SK-N-SH (cell line): ENCODE measurements around the gene MAP4K4. TPM values are rescaled to one million over a fixed set of nuclear protein-coding genes. Genes with fewer than 3 reads are reported as not detected.

Experiments used
- CTCF ChIA-PET: fragments of 300-600, 350-600 bp; formaldehyde crosslinking; extraction: SDS; loops from one replicate; lab custom pipeline; 2021; lab: Yijun Ruan, JAX
- POLR2A ChIA-PET: fragments of 350-600 bp; sonication (Branson Sonifier 250); formaldehyde crosslinking; extraction: SDS; loops from one replicate; lab custom pipeline; 2020; ENCODE audit warnings: antibody characterized with exemption, inconsistent platforms; lab: Yijun Ruan, JAX
- DNase-seq: peaks from one replicate; pipeline ENCODE4 v3.0.0; 2012
- H2AFZ ChIP-seq: fragments of 200-600 bp; sonication (generic); 2 replicates; pipeline ENCODE4 v1.8.1; 2016; ENCODE audit warnings: antibody characterized with exemption, mild to moderate bottlenecking, low read depth
- H3F3A ChIP-seq: fragments of 200-600 bp; sonication (generic); replicated peaks from 2 replicates; pipeline ENCODE3; 2016; ENCODE audit warnings: antibody characterized with exemption, mild to moderate bottlenecking; ENCODE audit not compliant: insufficient read depth
- H3K27ac ChIP-seq, 2 experiments: fragments of 200-500 bp in 1 of 2; fragments of 200-600 bp in 1 of 2; sonication (Bioruptor generic) in 1 of 2; sonication (generic), shearing (Covaris generic) in 1 of 2; 2 replicates each; pipeline versions ENCODE4 v1.5.1 to v1.6.1; 2014 to 2016; ENCODE audit warnings: low read depth in 2 of 2, inconsistent platforms in 1 of 2, low read length in 1 of 2, mild to moderate bottlenecking in 1 of 2, mixed read lengths in 1 of 2
- H3K27me3 ChIP-seq: fragments of 200-600 bp; sonication (generic), shearing (Covaris generic); 2 replicates; pipeline ENCODE4 v1.6.1; 2016; ENCODE audit warnings: mixed run types; ENCODE audit not compliant: insufficient read depth
- H3K36me3 ChIP-seq, 2 experiments: fragments of 200-500 bp in 1 of 2; fragments of 200-600 bp in 1 of 2; sonication (Bioruptor generic) in 1 of 2; sonication (generic) in 1 of 2; replicated peaks in 1 of 2; 2 replicates each; pipeline versions ENCODE3 to v1.5.1; 2014 to 2016; ENCODE audit warnings: low read length in 1 of 2, mild to moderate bottlenecking in 1 of 2; ENCODE audit not compliant: insufficient read depth in 2 of 2, control insufficient read depth in 1 of 2
- H3K4me1 ChIP-seq, 2 experiments: fragments of 200-500 bp in 1 of 2; fragments of 200-600 bp in 1 of 2; sonication (Bioruptor generic) in 1 of 2; sonication (generic), shearing (Covaris generic) in 1 of 2; 2 replicates each; pipeline versions ENCODE4 v1.5.1 to v1.6.1; 2014 to 2016; ENCODE audit warnings: low read depth in 1 of 2, low read length in 1 of 2, mixed run types in 1 of 2; ENCODE audit not compliant: insufficient read depth in 2 of 2, control insufficient read depth in 1 of 2
- H3K4me2 ChIP-seq: fragments of 200-600 bp; sonication (generic), shearing (Covaris generic); 2 replicates; pipeline ENCODE4 v1.6.1; 2017; ENCODE audit warnings: mixed run types
- H3K4me3 ChIP-seq, 2 experiments: fragments of 200-500 bp in 1 of 2; fragments of 200-600 bp in 1 of 2; sonication (Bioruptor generic) in 1 of 2; sonication (generic), shearing (Covaris generic) in 1 of 2; 2 replicates each; pipeline versions ENCODE4 v1.5.1 to v1.8.1; 2014 to 2016; ENCODE audit warnings: low read depth in 2 of 2, inconsistent platforms in 1 of 2, low read length in 1 of 2, mild to moderate bottlenecking in 1 of 2, mixed read lengths in 1 of 2, moderate library complexity in 1 of 2
- H3K79me2 ChIP-seq: fragments of 200-600 bp; sonication (generic); 2 replicates; pipeline ENCODE4 v1.8.1; 2017; ENCODE audit warnings: mild to moderate bottlenecking; ENCODE audit not compliant: insufficient read depth
- H3K9ac ChIP-seq: fragments of 200-600 bp; sonication (generic); 2 replicates; pipeline ENCODE4 v1.6.1; 2017; ENCODE audit warnings: mixed run types
- H3K9me2 ChIP-seq: fragments of 200-600 bp; sonication (generic); 2 replicates; pipeline ENCODE4 v1.6.1; 2017; ENCODE audit warnings: mixed run types
- H3K9me3 ChIP-seq: fragments of 200-600 bp; sonication (generic); 2 replicates; pipeline ENCODE4 v1.6.1; 2017; ENCODE audit warnings: mixed run types, mild to moderate bottlenecking, moderate library complexity
- H4K20me1 ChIP-seq: fragments of 200-600 bp; sonication (generic); 2 replicates; pipeline ENCODE4 v1.6.1; 2017; ENCODE audit warnings: mild to moderate bottlenecking, mixed run types; ENCODE audit not compliant: insufficient read depth
- CHD2 ChIP-seq: fragments of 150-350 bp; IDR thresholded peaks from 2 replicates; pipeline ENCODE4 v1.6.1; 2018; ENCODE audit warnings: low read length; ENCODE audit not compliant: partially characterized antibody
- CTCF ChIP-seq: fragments of 200-600 bp; sonication (generic); IDR thresholded peaks from 2 replicates; pipeline ENCODE4 v1.6.1; 2017; ENCODE audit warnings: antibody characterized with exemption, mild to moderate bottlenecking, moderate library complexity
- EZH2phosphoT487 ChIP-seq: fragments of 200-600 bp; sonication (generic); IDR thresholded peaks from 2 replicates; pipeline ENCODE4 v1.6.1; 2017; ENCODE audit warnings: low read depth, mixed run types, mild to moderate bottlenecking, antibody characterized with exemption, moderate library complexity, borderline replicate concordance
- FOXM1 ChIP-seq: IDR thresholded peaks from 2 replicates; pipeline ENCODE4 v1.4.0; 2012; ENCODE audit warnings: low read depth, mild to moderate bottlenecking
- TAF1 ChIP-seq: IDR thresholded peaks from 2 replicates; pipeline ENCODE4 v1.6.1; 2012; ENCODE audit warnings: low read depth, mild to moderate bottlenecking, low read length, moderate library complexity, borderline replicate concordance
- TCF12 ChIP-seq: IDR thresholded peaks from 2 replicates; pipeline ENCODE4 v1.4.0; 2012
- YY1 ChIP-seq: IDR thresholded peaks from 2 replicates; pipeline ENCODE4 v1.4.0; 2012; ENCODE audit warnings: low read depth, mild to moderate bottlenecking
- WGBS: methylation state at CpG from one replicate; pipeline ENCODE4 v1.1.6; 2017; ENCODE audit warnings: low lambda C conversion rate; 5-methylcytosine and 5-hydroxymethylcytosine counted together
- polyA plus RNA-seq, 3 experiments: library from polyadenylated mRNA; depleted of rRNA; stranded (reverse); fragments of >200 nt; gene quantifications; 2 replicates each; pipeline ENCODE4 v1.2.3, GENCODE V29; 2012
- TF ChIP-seq, protein P1 (sequence below): IDR thresholded peaks from 2 replicates; pipeline ENCODE4 v1.4.0; 2012; ENCODE audit warnings: low read depth, borderline replicate concordance
- TF ChIP-seq, protein P2 (sequence below): fragments of 150-350 bp; IDR thresholded peaks from 2 replicates; pipeline ENCODE4 v1.6.1; 2016; ENCODE audit warnings: mild to moderate bottlenecking, low read depth, low read length
- TF ChIP-seq, protein P3 (sequence below): IDR thresholded peaks from 2 replicates; pipeline ENCODE4 v1.4.0; 2012; ENCODE audit warnings: low read depth

The MAP4K4 gene
- polyA plus RNA-seq, 1 of the 3 experiments (the other 2 are of a cell fraction), result 72.9 TPM

DNA sequence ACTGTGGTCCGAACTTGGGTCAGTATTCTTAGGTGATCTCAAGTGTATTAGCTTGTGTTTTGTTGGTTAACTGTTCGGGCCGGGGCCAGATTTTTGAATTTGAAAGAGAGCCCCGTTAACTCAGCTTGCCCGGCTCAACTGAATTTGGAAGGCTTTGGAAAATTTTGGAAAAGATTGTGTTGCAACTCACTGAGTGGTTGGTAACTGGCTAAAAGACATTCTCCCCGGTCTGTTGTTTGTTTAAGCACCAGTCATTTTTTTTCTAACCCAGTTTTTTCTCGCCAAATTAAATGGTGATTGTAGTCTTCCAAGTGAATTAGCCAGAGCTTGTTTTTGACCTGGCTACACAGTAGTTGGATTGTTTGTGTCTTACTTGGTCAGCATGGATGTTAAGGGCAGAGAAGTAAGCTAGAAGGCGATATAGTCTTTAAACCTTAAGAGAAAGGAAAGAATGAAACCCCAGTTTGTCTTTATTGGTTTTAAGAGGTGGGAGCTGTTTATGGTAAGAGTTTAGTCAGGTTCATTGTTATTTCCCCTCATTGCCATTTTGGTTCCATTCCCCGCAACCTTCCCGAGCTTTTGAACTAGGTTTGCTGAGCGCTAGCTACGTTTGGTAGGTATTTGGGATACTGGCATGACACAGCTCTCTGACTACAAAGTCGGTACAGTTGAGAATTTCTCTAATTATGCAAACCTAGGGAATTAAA lies 2.4 kb downstream of the MAP4K4 start:
- peak overlapping the region; percentile 85 for H3K4me2 ChIP-seq
- no peak overlapping the region for H2AFZ ChIP-seq
- H3K9me2 ChIP-seq, result no peaks in the 10 kb centered on the region
- H3K4me1 ChIP-seq, result peaks cover 15 to 22% of the 10 kb centered on the region in 2 experiments
- H3K79me2 ChIP-seq, result peaks cover 68% of the 10 kb centered on the region
- ChIA-PET CTCF (interaction anchor here (0.8 to 3.3 kb wide), 6 partner anchors 9 to 281 kb away, joined by 5 to 23 read pairs (median 6); no protein-coding TSS in a partner anchor), POLR2A (no interaction called here)
- peaks cover 5 to 11% of the 10 kb centered on the region in 2 experiments for H3K36me3 ChIP-seq
- peak overlapping the region; percentile 90 for H3K9ac ChIP-seq
- H3K9me3 ChIP-seq, result no peaks in the 10 kb centered on the region
- no peak for DNase-seq
- peak overlapping the region; percentile 65 to 86 for H3K27ac ChIP-seq
- H3K4me3 ChIP-seq, result peak overlapping the region; percentile 81 to 89
- H4K20me1 ChIP-seq, result peaks cover 50% of the 10 kb centered on the region
- TF ChIP-seq YY1 (no peak), TCF12 (no peak)
- peaks cover 13% of the 10 kb centered on the region for H3F3A ChIP-seq
- 3% methylated on average over 13 of the region's 13 CpGs for WGBS
- no peaks in the 10 kb centered on the region for H3K27me3 ChIP-seq

GRCh38 chr2:101704046-101704466 lies 6.5 kb downstream of the MAP4K4 start:
- no peak for DNase-seq
- no peak for TF ChIP-seq TCF12
- TF ChIP-seq, protein P1, sequence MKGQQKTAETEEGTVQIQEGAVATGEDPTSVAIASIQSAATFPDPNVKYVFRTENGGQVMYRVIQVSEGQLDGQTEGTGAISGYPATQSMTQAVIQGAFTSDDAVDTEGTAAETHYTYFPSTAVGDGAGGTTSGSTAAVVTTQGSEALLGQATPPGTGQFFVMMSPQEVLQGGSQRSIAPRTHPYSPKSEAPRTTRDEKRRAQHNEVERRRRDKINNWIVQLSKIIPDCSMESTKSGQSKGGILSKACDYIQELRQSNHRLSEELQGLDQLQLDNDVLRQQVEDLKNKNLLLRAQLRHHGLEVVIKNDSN, result peak; percentile 45; the same call in 1 of the 2 replicates
- TF ChIP-seq CTCF, result no peak
- TF ChIP-seq, protein P2, sequence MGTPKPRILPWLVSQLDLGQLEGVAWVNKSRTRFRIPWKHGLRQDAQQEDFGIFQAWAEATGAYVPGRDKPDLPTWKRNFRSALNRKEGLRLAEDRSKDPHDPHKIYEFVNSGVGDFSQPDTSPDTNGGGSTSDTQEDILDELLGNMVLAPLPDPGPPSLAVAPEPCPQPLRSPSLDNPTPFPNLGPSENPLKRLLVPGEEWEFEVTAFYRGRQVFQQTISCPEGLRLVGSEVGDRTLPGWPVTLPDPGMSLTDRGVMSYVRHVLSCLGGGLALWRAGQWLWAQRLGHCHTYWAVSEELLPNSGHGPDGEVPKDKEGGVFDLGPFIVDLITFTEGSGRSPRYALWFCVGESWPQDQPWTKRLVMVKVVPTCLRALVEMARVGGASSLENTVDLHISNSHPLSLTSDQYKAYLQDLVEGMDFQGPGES, result no peak
- TF ChIP-seq, protein P3, sequence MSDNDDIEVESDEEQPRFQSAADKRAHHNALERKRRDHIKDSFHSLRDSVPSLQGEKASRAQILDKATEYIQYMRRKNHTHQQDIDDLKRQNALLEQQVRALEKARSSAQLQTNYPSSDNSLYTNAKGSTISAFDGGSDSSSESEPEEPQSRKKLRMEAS, result peak; percentile 55
- no peak for TF ChIP-seq CHD2
- TF ChIP-seq TAF1, result no peak
- no peak for TF ChIP-seq EZH2phosphoT487
- TF ChIP-seq FOXM1, result no peak
- Histone ChIP-seq H3F3A (peaks cover 2% of the 10 kb centered on the region), H3K79me2 (peaks cover 100% of the 10 kb centered on the region), H3K27me3 (no peaks in the 10 kb centered on the region), H4K20me1 (peaks cover 82% of the 10 kb centered on the region), H2AFZ (no peak overlapping the region), H3K27ac (peak overlapping the region; percentile 68 to 75), H3K4me2 (no peak overlapping the region), H3K4me3 (no peak overlapping the region), H3K9me2 (no peaks in the 10 kb centered on the region), H3K9ac (no peak overlapping the region), H3K9me3 (no peaks in the 10 kb centered on the region), H3K36me3 (peaks cover 6 to 22% of the 10 kb centered on the region in 2 experiments), H3K4me1 (peaks cover 13 to 43% of the 10 kb centered on the region in 2 experiments)
- WGBS, result 89% methylated on average over 1 of the region's 1 CpG
- ChIA-PET CTCF (interaction anchor here (0.8 to 1.2 kb wide), 4 partner anchors 21 to 127 kb away, joined by 3 to 5 read pairs (median 4); no protein-coding TSS in a partner anchor), POLR2A (no interaction called here)
